ENCODE results near the gene KIAA1191. TPM values are rescaled to one million over a fixed set of nuclear protein-coding genes. Genes with fewer than 3 reads are reported as not detected.

Gene KIAA1191
- total and polyA plus RNA-seq, 2 experiments from 2014 or later = 98.3 to 110 TPM

DNA sequence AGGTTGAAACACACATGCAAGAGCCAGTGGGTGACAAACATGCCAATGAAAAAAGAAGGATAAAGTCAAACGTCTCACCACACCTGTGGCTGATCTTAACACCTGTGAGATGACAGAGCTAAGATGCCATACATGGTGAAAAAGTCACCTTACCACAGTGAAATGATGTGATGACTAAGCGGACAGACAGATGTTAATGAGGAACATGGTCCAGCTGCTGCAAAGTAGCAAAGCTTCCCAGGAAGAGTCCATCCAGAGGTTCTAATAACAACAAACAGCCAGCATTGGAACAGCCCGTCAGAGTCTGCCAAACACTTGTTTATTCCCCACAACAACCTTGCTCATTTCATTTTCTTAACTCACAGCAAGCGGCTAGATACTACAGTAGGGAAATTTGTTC is 1.9 kb downstream of the KIAA1191 start:
- H3K27ac ChIP-seq = no peak overlapping the region
- no peaks in the 10 kb centered on the region for H3K36me3 ChIP-seq (replicated peaks; ENCODE audit: insufficient read depth, low read depth)
- 80% methylated on average over 4 of the region's 4 CpGs for WGBS (ENCODE audit: low lambda C conversion rate, missing lambda C conversion rate)
- H3K27me3 ChIP-seq = no peaks in the 10 kb centered on the region
- H3K4me1 ChIP-seq (ENCODE audit: insufficient read depth) = peaks cover 7% of the 10 kb centered on the region
- H3K79me2 ChIP-seq = peaks cover 66% of the 10 kb centered on the region
- H3K4me3 ChIP-seq = no peak overlapping the region
- H3K4me2 ChIP-seq = peak overlapping the region; percentile 82
- peaks cover 46% of the 10 kb centered on the region for H4K20me1 ChIP-seq (ENCODE audit: insufficient read depth, poor library complexity, severe bottlenecking)
- no peak overlapping the region for H2AFZ ChIP-seq
- TF ChIP-seq EZH2 (IDR thresholded peaks at IDR 0.05; ENCODE audit: borderline replicate concordance) (no peak), EZH2phosphoT487 (IDR thresholded peaks at IDR 0.05; ENCODE audit: low read depth, severe bottlenecking, unreplicated experiment) (no peak)
- TF ChIP-seq, protein P1, sequence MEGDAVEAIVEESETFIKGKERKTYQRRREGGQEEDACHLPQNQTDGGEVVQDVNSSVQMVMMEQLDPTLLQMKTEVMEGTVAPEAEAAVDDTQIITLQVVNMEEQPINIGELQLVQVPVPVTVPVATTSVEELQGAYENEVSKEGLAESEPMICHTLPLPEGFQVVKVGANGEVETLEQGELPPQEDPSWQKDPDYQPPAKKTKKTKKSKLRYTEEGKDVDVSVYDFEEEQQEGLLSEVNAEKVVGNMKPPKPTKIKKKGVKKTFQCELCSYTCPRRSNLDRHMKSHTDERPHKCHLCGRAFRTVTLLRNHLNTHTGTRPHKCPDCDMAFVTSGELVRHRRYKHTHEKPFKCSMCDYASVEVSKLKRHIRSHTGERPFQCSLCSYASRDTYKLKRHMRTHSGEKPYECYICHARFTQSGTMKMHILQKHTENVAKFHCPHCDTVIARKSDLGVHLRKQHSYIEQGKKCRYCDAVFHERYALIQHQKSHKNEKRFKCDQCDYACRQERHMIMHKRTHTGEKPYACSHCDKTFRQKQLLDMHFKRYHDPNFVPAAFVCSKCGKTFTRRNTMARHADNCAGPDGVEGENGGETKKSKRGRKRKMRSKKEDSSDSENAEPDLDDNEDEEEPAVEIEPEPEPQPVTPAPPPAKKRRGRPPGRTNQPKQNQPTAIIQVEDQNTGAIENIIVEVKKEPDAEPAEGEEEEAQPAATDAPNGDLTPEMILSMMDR (IDR thresholded peaks at IDR 0.05; ENCODE audit: poor library complexity) = no peak
- DNase-seq (ENCODE audit: low spot score) = no peak
- no peaks in the 10 kb centered on the region for H3K9me3 ChIP-seq (ENCODE audit: low read depth)
- H3K9me2 ChIP-seq (replicated peaks; ENCODE audit: insufficient read depth) = no peaks in the 10 kb centered on the region

- WGBS (ENCODE audit: low lambda C conversion rate, missing lambda C conversion rate) = 93% methylated on average over 3 of the region's 3 CpGs
- H3K9me2 ChIP-seq (replicated peaks; ENCODE audit: insufficient read depth) = no peaks in the 10 kb centered on the region
- no peak overlapping the region for H2AFZ ChIP-seq
- H4K20me1 ChIP-seq (ENCODE audit: insufficient read depth, poor library complexity, severe bottlenecking) = peaks cover 56% of the 10 kb centered on the region
- no peak for DNase-seq (ENCODE audit: low spot score)
- H3K4me2 ChIP-seq = no peak overlapping the region
- H3K27me3 ChIP-seq = no peaks in the 10 kb centered on the region
- H3K27ac ChIP-seq = no peak overlapping the region
- TF ChIP-seq EZH2phosphoT487 (IDR thresholded peaks at IDR 0.05; ENCODE audit: low read depth, severe bottlenecking, unreplicated experiment) = no peak
- TF ChIP-seq EZH2 (IDR thresholded peaks at IDR 0.05; ENCODE audit: borderline replicate concordance) = no peak
- TF ChIP-seq, protein P1 (IDR thresholded peaks at IDR 0.05; ENCODE audit: poor library complexity) = no peak
- peaks cover 95% of the 10 kb centered on the region for H3K79me2 ChIP-seq
- no peak overlapping the region for H3K4me3 ChIP-seq
- peaks cover 7% of the 10 kb centered on the region for H3K4me1 ChIP-seq (ENCODE audit: insufficient read depth)
- H3K36me3 ChIP-seq (replicated peaks; ENCODE audit: insufficient read depth, low read depth) = no peaks in the 10 kb centered on the region
- H3K9me3 ChIP-seq (ENCODE audit: low read depth) = no peaks in the 10 kb centered on the region
Measured at GRCh38 chr5:176356179-176356566, 5.4 kb downstream of the KIAA1191 start.

DNA sequence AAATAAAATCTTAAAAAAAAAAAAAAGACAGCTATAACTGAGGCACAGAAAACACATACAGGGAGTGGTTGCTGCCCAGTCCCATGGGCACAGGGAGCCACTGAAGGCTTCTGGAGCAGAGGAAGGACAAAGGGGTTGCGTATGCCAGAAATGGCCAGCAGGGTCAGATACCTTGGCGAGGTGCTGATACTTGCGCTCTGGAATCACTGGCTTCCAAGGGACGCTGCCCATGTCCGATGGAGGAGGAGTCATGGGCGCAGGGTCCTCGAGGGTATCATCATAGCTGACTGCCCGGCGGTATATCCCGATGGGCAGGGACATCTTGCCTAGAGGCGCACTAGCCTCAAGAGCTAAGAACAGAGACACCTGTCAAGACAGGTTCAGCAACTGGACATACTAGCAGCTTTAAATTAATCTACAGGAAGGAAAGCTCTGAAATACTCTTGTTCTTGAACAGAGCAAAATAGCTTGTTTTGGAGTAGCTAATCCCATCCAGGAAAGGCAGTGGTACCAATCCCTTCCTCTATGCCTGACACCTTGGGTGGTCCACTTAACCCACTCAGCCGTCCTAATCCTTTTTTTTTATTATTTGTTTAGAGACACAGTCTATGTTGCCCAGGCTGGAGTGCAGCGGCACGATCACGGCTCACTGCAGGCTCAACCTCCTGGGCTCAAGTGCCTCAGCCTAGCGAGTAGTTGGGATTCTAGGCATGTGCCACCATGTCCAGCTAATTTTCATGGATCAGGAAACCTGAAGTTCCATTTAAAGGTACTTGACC is 6.0 kb downstream of the KIAA1191 start:
- H3K36me3 ChIP-seq (replicated peaks; ENCODE audit: insufficient read depth, low read depth) = no peaks in the 10 kb centered on the region
- H3K4me3 ChIP-seq = no peak overlapping the region
- H4K20me1 ChIP-seq (ENCODE audit: insufficient read depth, poor library complexity, severe bottlenecking) = peaks cover 53% of the 10 kb centered on the region
- peaks cover 92% of the 10 kb centered on the region for H3K79me2 ChIP-seq
- no peaks in the 10 kb centered on the region for H3K9me2 ChIP-seq (replicated peaks; ENCODE audit: insufficient read depth)
- no peaks in the 10 kb centered on the region for H3K9me3 ChIP-seq (ENCODE audit: low read depth)
- no peak overlapping the region for H3K27ac ChIP-seq
- no peak for DNase-seq (ENCODE audit: low spot score)
- WGBS (ENCODE audit: low lambda C conversion rate, missing lambda C conversion rate) = 84% methylated on average over 16 of the region's 16 CpGs
- H3K4me2 ChIP-seq = no peak overlapping the region
- TF ChIP-seq EZH2 (IDR thresholded peaks at IDR 0.05; ENCODE audit: borderline replicate concordance) (no peak), EZH2phosphoT487 (IDR thresholded peaks at IDR 0.05; ENCODE audit: low read depth, severe bottlenecking, unreplicated experiment) (no peak)
- TF ChIP-seq, protein P1 (IDR thresholded peaks at IDR 0.05; ENCODE audit: poor library complexity) = no peak
- no peak overlapping the region for H2AFZ ChIP-seq
- H3K4me1 ChIP-seq (ENCODE audit: insufficient read depth) = peaks cover 5% of the 10 kb centered on the region
- H3K27me3 ChIP-seq = no peaks in the 10 kb centered on the region
